Measurements from ENCODE around the gene RASGRF1.

GRCh38 chr15:79071901-79072300, 18.7 kb downstream of the RASGRF1 start:
- TF ChIP-seq, protein P1, sequence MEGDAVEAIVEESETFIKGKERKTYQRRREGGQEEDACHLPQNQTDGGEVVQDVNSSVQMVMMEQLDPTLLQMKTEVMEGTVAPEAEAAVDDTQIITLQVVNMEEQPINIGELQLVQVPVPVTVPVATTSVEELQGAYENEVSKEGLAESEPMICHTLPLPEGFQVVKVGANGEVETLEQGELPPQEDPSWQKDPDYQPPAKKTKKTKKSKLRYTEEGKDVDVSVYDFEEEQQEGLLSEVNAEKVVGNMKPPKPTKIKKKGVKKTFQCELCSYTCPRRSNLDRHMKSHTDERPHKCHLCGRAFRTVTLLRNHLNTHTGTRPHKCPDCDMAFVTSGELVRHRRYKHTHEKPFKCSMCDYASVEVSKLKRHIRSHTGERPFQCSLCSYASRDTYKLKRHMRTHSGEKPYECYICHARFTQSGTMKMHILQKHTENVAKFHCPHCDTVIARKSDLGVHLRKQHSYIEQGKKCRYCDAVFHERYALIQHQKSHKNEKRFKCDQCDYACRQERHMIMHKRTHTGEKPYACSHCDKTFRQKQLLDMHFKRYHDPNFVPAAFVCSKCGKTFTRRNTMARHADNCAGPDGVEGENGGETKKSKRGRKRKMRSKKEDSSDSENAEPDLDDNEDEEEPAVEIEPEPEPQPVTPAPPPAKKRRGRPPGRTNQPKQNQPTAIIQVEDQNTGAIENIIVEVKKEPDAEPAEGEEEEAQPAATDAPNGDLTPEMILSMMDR (IDR thresholded peaks at IDR 0.05): no peak
- TF ChIP-seq POLR2A (IDR thresholded peaks at IDR 0.05): no peak
